Measurements from ENCODE around the gene BCAS3.

The BCAS3 gene

DNA sequence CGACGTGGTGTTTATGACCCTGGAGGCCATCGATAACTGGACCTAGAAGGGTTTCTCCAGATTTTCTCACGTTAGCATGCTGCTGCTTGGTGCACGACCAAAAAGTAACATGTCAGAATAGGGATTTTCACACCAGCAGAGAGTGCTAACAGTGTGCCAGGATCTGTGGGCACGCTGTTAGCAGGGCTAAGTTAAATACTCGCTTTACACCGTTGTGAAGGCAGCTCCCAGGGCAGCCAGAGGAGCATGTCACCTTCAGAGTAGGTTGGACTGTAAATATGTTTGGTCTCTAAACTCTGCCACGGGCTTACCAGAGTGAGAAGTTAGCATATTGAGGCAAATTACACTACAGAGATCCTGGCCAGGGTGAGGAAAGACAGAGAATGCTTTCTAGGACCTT lies 608.8 kb downstream of the BCAS3 start:
- TF ChIP-seq ZFX (IDR thresholded peaks at IDR 0.05), result no peak
- TF ChIP-seq, protein P1, sequence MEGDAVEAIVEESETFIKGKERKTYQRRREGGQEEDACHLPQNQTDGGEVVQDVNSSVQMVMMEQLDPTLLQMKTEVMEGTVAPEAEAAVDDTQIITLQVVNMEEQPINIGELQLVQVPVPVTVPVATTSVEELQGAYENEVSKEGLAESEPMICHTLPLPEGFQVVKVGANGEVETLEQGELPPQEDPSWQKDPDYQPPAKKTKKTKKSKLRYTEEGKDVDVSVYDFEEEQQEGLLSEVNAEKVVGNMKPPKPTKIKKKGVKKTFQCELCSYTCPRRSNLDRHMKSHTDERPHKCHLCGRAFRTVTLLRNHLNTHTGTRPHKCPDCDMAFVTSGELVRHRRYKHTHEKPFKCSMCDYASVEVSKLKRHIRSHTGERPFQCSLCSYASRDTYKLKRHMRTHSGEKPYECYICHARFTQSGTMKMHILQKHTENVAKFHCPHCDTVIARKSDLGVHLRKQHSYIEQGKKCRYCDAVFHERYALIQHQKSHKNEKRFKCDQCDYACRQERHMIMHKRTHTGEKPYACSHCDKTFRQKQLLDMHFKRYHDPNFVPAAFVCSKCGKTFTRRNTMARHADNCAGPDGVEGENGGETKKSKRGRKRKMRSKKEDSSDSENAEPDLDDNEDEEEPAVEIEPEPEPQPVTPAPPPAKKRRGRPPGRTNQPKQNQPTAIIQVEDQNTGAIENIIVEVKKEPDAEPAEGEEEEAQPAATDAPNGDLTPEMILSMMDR (conservative IDR thresholded peaks at IDR 0.05), result no peak
- H3K27ac ChIP-seq, result no peak overlapping the region

DNA sequence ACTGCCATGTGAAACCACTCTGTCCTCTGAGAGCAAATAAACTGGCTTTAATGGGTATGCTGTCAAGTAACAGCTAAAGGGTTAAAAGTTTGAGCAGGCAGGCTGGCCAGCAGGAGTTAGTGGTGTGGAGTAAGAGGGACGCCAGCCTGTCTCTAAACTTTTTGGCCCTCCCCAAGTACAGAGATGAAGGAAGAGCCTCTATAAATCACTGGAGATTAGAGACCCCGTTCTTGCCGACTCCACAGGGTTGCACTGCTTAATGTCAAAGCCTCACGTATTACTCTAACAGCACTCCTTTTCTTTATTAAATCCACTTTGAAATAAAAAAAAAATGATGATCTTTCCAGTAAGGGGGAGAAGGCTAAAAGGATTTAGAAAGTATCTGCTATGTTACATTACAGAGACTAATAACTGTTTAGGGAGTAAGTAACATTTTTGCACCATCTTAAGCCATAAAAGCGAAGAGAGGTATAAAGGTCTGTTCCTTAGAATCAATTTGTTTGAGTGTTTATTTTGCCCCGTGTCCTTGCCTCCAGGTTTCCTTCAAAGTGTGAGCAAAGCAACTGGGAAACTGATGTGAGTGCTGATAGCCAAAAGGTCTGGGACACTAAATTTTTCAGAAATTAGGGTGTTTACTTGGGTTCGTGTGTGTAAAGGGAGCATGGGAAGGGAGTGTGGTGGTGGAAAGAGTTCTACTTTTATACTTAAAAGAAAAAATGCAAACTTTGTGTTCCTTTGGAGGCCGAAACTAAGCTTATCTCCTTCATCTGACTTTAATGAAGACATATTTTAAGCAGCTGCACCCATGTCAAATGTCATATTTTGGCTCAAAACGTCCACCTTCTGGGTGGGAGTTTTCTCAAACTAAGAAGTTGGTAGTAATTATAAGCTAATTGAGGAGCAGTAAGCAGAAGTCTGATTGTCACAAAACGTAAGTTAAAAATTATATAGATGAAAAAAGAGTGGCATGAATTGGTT lies 612.0 kb downstream of the BCAS3 start:
- no peak for TF ChIP-seq ZFX (IDR thresholded peaks at IDR 0.05)
- TF ChIP-seq, protein P1 (conservative IDR thresholded peaks at IDR 0.05), result no peak
- no peak overlapping the region for H3K27ac ChIP-seq

DNA sequence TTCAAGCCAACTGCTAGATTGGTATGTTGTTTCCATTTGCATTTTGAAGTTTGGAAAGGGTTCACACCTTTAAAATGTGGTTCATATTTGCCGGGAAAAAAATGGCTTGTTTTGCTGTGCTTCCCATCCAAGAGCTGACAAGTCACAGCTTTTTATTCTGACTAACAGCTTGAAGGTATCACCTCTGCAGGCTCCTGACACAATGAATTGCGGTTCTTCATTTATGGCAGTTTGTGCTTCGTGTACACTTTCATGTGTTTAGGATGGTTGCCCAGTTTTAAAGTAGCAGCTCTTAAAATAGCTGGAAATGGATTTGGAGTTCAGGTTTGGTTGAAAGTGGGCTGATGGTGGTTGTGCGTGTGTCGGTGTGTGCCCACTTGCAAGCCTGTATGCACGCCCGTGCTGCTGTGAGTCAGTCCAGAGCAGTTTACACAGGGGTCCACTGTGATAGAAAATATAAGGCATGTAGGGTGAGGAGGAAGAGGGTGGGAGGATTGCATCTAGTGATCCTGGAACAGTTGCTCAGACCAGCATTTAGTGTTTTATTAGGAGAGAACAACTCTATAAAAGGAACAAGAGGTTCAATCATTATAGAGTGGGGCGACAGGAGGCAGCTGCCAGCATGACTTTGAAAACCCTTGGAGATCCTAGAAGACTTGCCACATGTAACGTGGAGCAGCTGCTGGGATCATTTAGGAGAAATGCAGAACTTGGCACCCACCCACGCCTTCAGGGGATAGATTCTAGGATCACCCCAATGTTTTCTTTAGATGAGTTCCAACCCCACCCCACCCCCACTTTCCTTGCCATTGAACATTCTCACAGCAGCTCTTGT lies 614.0 kb downstream of the BCAS3 start:
- H3K27ac ChIP-seq, result peak overlapping the region; percentile 54
- TF ChIP-seq, protein P1 (conservative IDR thresholded peaks at IDR 0.05), result no peak
- TF ChIP-seq ZFX (IDR thresholded peaks at IDR 0.05), result no peak

DNA sequence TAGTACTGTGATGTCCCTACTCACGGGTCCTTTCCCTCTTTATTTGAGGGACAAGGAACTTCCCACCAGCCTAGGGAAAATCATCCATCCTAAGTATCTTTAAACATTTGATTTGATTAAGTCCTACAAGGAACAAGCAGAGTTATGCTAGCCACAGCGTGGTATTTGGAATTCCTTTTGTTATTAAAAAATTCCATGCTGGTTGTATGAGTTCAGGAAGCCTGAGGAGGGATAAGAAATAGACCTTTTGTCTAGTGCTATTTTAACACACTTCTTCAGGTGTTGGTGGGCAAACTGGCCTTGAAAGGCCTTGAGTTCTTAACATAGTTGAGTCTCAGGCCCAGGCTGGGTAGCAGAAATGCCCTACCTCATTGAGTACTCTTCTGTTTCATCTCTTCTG lies 616.6 kb downstream of the BCAS3 start:
- H3K27ac ChIP-seq, result no peak overlapping the region
- TF ChIP-seq, protein P1 (conservative IDR thresholded peaks at IDR 0.05), result no peak
- TF ChIP-seq ZFX (IDR thresholded peaks at IDR 0.05), result no peak

DNA sequence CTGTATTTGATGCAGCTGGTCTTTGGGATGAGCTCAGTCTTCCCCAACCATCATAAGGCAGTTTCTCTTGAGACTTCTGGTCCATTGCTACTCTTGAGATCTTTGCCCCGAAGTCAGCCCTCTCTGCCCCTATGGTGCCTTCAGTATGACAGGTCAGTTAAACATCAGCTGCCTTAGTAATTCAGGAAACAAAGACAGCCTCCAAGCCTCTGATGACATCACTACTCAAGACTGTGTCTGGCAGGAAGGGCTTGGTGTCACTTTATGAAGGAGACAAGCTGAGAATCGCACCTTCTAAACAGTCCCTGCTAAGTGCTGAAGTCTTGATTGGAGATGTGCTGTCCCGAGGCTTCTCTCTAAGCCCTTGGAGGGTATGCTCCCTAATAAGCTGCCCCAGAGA lies 617.1 kb downstream of the BCAS3 start:
- no peak overlapping the region for H3K27ac ChIP-seq
- TF ChIP-seq, protein P1 (conservative IDR thresholded peaks at IDR 0.05), result no peak
- TF ChIP-seq ZFX (IDR thresholded peaks at IDR 0.05), result no peak

DNA sequence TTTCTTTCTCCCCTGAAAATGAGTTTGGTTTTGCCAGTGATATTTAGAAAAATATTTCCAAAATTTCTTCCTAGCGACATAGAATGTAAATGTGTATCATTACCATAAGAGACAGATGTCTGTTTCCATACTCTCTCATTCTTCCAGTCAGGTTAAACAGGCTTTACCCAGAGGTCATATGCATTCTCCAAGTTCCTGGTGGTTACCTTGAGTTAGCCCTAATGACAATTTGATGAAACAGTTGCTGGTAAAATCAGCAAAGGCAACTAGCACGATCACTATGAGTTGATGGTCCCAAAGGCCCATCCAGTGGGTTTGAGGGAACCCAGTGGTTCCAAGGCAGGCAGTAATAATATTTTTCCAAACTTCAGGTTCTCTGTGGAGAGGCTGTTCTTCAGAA lies 618.4 kb downstream of the BCAS3 start:
- no peak overlapping the region for H3K27ac ChIP-seq
- TF ChIP-seq ZFX (IDR thresholded peaks at IDR 0.05), result no peak
- TF ChIP-seq, protein P1 (conservative IDR thresholded peaks at IDR 0.05), result no peak

Measured in C4-2B (cell line).